GM20431 (cell line): ENCODE data around the gene FCHSD2.
"Not testable (repeated sequence)": the region's sequence is repeated elsewhere in the genome, so short reads cannot be mapped to it uniquely, and the experiment has no call there.

ENCODE experiments used
- in situ Hi-C: fragments of 300-500 bp; cut with MseI, MboI; formaldehyde crosslinking; loops from one replicate; pipeline ENCODE4 v1.15.0; 2020; ENCODE audit warnings: low sequenced_read_pairs; ENCODE audit not compliant: unreplicated experiment

FCHSD2 gene

GRCh38 chr11:73154178-73154577 is 12.1 kb upstream of the FCHSD2 start:
- in situ Hi-C loops, result no loop called here

GRCh38 chr11:73152861-73153483 is 10.9 kb upstream of the FCHSD2 start:
- in situ Hi-C loops, result no loop called here

- in situ Hi-C loops, result no loop called here
Observed at GRCh38 chr11:73152086-73152853, 10.2 kb upstream of the FCHSD2 start.

GRCh38 chr11:73151416-73151815 is 9.3 kb upstream of the FCHSD2 start:
- in situ Hi-C loops, result no loop called here

DNA sequence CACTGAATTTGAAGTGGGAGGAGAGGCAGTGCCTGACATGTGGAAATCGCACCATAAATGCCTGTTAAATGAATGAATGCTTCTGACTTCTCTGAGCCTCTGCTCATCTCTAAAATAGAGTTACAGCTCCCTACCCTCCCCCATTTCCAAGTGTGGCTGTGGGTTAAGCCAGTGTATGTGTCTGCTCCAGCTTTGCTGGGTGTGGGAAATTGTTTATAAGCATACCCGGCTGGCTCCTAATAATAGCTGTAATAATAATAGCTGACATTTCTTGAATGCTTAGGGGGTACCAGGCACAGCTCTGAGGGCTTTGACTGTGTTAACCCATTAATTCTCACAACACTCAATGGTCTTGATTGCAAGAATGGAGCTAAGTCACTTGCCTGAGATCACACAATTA is 7.0 kb upstream of the FCHSD2 start:
- in situ Hi-C loops, result no loop called here

- in situ Hi-C loops, result no loop called here
Observed at GRCh38 chr11:73147771-73148681, 5.9 kb upstream of the FCHSD2 start.

- in situ Hi-C loops, result no loop called here
Observed at GRCh38 chr11:73145986-73146575, 4.0 kb upstream of the FCHSD2 start.

GRCh38 chr11:73143126-73143838 is 1.2 kb upstream of the FCHSD2 start:
- in situ Hi-C loops, result no loop called here

DNA sequence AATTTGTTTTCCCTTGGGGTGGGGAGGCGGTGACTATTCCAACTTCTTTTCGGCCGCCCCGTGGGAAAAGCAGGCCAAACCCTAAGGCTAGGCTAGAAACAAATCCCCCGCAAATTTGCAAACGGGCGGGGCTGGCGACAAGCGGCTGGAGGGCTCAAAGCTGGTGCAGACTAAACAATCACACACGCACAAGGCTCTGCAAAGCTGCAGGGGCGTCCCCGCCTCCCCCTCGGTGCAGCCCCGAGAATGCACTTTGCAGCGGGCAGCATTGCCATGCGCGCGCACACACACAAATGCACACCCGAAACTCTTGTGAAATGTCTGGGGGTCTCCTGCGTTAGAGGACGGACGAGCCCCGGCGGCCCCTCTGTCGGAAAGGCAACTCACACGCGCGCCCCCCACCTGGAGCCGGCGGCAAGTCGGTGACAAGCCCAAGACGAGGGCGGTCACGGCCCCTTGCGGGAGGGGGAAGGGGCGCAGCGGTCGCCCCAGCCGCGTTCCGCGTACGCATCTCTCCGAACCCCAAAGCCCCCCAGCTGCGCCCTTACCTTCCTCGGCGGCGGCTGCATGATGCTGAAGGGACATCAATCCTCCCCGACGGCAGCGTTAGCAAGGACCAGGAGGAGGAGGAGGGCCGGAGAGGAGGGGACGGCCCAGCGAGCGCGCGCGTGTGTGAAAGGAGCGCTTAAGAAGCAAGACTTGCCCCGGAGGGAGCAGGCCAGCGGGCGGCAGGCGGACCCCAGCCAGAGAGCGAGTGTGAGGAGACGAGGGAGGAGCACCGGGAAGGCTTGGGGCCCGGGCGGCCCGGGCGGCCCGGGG is 600 bp downstream of the FCHSD2 start:
- in situ Hi-C loops, result no loop called here

DNA sequence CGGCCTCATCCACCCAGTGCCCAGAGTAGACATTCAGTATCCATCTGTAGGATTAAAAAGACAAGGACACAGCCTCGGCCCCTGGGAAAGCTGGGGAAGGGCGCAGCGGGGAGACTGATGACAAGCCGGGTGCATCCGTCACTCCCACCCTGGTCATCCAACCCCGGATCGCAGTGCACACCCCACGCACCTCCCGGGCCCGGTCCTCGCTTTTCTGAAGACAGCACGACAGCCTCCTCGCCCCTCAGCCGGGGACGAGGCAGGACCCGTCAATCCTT is 1.1 kb downstream of the FCHSD2 start:
- in situ Hi-C loops, result no loop called here

DNA sequence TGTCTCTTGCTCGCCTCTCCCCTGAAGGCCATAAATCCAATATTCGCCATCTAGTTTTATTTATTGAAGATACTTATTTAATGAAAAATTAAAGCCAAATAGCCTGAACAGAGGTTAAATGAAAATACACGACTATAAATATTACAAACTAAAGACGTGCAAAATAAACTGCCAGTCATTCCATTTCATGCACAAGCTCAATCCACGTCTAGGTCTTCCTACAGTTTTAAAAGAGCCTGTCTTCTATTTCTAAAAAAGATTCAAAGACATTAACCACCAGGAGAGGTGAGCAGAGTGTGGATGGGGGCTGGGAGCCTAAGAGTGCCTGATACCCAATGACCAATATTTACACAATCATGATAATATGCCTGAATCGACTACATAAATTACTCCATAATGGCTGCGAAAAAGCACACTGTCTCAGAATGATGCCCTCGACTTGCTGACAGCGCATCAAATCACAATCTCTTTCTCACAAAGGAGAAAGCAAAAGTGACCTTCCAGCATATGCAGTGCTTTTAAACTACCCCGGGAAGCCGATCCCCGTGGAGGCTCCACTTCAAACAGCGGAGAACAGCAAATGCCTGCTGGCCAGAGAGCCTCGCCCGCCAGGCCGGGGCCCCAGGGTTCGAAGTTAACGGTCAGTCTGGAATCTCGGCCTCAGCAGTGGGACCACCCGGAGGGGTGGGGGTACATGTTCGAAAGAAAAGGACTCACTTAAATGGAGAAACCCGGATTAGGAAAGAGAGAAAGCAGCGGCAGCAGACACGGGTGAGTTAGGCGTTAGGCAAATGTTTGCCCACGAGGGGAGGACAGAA is 1.7 kb downstream of the FCHSD2 start:
- in situ Hi-C loops, result no loop called here

DNA sequence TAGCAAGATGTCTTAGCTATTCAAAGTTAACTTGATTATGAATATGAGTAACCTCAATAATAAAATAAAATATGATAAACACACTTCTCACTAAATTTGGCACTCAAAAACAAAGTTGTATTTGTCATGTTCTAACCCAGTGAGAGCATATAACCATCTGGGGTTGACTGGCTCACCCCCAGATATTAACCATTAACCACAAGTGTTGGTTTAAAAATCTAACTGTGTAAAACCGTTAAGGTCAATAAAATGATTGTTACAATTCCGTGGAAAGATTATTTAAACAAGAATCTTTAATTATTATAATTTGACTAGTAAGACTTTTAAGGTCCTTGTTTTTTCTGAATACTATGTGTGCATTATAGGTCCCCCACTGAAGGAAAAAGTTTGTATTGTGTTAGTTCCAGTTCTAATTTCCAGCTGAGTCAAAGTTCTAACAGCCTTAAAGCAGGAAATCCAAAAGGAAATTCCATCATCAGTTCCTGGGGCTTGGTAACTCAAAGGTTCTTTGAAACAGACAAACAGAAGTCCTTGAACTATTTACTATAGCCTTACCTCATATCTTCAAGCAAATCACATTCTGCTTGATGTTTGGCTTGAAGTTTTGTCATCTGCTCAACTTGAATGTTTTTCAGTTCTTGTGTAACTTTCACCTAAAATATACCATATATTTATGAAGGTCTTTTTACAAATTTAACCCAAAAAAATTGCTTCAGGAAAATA is 2.5 kb downstream of the FCHSD2 start:
- in situ Hi-C loops, result no loop called here

DNA sequence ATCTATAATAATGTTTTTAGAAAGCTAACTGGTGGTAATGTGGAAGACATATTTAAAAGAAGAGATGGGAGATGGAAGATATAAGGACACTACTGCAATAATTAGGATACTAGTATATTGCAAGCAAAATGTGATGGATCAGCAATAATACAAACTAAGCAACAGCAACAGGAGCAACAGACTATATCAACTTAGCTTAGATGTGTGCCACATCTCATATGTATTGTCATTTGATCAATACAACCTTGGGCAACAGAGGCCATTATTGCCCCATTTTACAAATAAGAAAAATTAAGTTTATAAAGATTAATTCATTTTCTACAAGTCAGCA is 4.2 kb downstream of the FCHSD2 start:
- in situ Hi-C loops, result no loop called here

DNA sequence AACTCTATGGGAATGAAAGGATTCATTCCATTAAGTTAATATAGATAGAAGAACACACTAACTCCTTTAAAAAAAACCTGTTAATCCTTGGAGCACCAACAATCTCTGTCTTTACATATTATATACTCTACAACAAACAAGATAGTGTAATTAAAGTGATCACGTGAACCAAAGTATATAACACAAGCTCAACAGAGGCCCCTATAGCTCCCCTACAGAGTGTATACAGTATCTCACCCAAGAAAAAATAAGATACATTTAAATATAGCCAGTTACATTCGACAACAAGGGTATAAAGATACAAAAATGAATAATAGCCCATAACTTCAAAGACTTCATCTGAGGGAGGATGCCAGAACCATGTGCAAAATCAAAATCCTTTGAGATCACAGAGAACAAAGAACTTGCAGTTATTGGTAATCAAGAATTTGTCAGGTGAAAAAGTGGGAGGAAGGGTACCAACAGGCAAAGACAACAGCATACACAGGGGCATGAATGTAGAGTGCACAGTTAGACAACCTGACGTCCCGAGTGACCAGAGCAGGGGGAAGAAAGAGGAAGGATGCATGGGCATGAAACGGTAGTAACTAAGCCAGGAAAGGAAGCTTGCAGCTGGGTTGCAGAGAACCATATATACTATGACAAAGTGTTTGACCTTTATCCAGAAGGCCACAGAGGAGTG is 4.7 kb downstream of the FCHSD2 start:
- in situ Hi-C loops, result no loop called here

- in situ Hi-C loops, result not testable (repeated sequence)
Observed at GRCh38 chr11:73136722-73137121, 5.4 kb downstream of the FCHSD2 start.

DNA sequence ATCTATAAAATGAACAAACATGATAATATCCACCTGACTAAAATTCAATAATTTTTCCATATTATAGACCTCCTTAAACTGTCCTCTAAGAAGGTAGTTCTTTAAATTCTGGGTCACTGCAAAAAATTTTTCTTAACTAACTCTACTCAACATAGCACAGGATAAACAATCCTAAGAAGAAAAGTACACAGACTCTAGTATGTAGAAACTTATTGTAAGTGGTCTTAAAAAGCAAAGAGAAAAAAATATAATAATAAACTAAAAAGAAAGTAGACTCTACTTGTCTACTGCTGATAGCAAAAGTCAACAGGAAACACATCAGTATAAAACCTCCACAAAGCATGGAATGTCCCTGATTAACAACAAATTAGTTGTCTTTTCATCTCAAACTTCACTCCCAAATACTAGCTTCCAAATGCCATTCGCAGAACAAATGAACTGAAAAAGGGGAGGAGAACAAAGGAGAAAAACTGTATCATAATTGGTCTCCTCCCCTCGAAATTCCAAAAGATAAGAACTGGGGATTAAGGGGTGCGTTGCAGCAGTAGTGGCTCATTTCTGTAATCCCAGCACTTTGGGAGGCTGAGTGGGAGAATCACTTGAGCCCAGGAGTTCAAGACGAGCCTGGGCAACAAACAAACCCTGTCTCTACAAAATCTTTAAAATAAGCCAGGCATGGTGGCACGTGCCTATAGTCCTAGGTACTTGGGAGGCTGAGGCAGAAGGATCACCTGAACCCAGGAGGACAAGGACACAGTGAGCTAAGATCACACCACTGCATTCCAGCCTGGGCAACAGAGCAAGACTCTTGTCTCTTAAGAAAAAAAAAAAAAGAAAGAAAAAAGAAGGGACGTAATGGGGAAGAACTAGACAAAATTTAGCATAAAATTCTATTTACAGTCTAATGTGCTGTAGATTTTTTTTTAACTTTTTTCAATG is 6.5 kb downstream of the FCHSD2 start:
- in situ Hi-C loops, result no loop called here
